Retinal pigment epithelial cell (primary cell): ENCODE data around the gene AGMO.

Experiments
- DNase-seq: peaks from one replicate; pipeline ENCODE4 v3.0.0-alpha.2; 2010; ENCODE audit warnings: low read depth
- H3K4me3 ChIP-seq: 2 replicates; pipeline ENCODE4 v1.5.1; 2011; ENCODE audit warnings: mild to moderate bottlenecking, low read length, control low read depth, moderate library complexity
- TF ChIP-seq, protein P1 (sequence below): conservative IDR thresholded peaks from 2 replicates; pipeline ENCODE4 v1.5.1; 2011; ENCODE audit warnings: low read depth, low read length, control low read depth, inconsistent platforms

AGMO gene

DNA sequence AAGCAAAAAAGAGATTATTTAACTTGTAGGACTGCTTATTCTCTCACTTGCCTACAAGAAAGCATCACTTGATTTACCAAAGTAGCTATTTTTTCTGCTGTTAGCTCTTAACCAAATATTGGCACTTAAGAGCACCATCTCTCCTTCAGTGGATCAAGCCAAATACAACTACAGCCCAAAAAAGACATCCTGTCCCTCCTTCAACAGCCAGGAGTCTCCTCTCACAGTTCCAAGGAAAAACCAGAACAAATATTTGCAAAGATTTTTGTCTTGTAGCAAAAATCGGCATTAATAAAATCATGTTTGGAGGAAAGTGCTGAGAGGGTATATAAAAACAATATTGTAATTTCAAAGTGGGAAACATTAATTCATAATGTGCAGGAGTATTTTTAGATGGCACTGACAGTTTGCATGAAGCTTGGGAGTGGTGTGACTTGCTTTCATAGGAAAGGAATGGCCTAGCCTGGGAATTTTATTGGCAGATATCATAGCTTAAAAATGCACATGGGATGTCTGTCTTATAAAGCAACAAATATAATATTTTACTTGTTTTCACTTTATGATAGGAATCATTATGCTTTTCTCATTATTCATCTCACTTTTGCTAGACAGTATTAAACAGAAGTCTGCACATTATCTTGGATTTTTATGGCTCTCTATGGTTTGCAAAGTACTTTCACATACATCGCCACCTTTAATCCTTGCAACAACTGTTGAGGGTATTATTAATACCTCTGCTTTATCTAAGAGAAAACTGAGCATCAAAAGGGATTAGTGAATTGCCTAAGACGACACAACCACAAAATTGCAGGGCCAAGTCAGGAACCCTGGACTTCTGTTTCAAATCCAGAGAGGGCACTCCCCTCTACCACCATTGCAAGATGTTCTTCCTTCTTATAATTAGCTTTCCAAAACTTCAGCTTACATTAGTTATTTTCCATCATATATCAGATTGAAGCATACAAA, 103.5 kb downstream of the AGMO start:
- H3K4me3 ChIP-seq = no peak overlapping the region
- TF ChIP-seq, protein P1, sequence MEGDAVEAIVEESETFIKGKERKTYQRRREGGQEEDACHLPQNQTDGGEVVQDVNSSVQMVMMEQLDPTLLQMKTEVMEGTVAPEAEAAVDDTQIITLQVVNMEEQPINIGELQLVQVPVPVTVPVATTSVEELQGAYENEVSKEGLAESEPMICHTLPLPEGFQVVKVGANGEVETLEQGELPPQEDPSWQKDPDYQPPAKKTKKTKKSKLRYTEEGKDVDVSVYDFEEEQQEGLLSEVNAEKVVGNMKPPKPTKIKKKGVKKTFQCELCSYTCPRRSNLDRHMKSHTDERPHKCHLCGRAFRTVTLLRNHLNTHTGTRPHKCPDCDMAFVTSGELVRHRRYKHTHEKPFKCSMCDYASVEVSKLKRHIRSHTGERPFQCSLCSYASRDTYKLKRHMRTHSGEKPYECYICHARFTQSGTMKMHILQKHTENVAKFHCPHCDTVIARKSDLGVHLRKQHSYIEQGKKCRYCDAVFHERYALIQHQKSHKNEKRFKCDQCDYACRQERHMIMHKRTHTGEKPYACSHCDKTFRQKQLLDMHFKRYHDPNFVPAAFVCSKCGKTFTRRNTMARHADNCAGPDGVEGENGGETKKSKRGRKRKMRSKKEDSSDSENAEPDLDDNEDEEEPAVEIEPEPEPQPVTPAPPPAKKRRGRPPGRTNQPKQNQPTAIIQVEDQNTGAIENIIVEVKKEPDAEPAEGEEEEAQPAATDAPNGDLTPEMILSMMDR = no peak
- DNase-seq = peak; percentile 46

DNA sequence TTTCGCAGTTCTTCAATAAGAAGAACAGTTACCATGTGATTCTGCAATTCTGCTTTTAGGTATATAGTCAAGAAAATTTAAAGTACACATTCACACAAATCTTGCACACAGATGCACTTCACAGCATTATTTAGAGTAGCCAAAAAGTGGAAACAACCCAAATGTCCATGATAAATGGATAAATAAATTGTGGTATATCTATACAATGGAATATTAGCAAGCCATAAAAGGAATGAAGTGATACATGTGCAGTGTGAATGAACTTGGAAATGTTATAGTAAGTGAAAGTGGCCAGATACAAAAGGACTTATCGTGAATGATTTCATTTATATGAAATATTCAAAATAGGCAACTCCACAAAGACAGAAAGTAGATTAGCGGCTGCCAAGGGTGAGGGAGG, 109.1 kb downstream of the AGMO start:
- H3K4me3 ChIP-seq = no peak overlapping the region
- TF ChIP-seq, protein P1 = no peak
- DNase-seq = no peak

DNA sequence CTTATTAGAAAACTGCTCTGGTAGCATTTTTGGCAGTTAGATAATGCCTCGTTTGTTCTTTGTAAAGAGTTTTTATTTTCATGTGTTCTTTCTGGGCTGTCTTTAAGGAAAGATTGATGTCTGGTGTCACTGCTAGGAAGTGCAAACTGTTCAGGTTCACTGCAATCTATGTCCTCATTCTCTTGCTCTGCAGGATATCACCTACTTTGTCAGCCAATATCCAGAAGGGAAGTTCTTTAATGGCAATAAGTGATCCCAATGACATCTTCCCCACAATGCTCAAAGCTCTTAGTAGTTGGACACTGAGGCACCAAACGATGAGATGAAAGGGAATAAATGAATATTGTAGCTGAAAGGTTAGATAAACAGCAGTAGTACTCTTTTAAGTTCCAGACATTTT, 115.1 kb downstream of the AGMO start:
- TF ChIP-seq, protein P1 = no peak
- no peak for DNase-seq
- no peak overlapping the region for H3K4me3 ChIP-seq

DNA sequence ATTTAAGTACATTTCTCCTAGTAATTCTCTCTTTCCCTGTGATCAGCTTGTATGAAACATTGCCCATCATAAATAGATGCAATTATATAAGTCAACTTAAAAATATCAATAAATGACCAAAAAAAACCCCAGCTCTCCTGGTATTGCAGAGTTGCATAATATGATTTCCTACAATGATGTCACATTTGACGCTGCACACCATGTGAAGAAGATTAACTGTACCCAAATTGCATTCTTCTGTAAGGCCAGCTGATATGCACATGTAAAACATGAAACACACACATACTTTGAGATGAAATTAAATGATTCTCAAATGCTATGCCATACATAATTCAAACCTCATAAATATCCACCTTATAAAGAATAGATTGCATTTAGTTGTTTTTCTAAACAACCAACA, 115.5 kb downstream of the AGMO start:
- no peak for DNase-seq
- no peak overlapping the region for H3K4me3 ChIP-seq
- TF ChIP-seq, protein P1 = no peak

DNA sequence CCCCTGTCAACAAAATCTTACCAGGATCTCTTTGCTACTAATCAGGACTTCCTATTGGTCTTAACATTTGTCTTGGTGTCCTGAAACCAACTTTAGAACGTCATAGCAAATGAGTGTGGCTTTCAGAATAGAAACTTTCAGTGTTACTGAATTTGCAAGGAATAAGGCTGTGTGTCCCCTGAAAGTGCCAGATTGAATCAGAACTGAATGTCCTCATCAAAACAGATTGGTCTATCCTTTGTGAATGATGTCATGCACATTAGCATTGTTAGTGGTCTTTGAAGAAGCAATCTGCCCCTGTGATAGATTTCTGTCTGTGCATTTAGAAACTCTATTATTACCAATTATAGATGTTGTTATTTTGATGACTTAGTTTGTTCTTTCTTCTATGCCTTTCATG, 119.9 kb downstream of the AGMO start:
- TF ChIP-seq, protein P1 = no peak
- no peak for DNase-seq

DNA sequence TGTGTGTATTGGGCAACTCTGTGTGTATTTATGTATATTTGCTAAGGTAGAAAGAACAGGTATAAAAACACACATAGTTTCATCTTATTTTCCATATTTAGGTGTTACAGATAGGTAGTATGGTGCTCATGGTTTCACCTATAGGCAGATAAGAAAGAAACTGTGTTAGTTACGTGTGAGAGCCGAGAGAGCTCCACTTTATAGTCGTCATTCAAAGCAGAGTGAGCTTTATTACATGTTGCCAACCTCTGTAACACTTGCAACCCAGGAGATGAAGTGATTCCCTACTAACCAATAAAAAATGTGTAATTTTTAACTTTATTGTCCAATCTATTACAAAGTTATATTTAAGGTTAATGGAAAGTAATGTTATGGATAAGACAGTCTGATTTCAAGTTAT, 121.3 kb downstream of the AGMO start:
- no peak for DNase-seq
- H3K4me3 ChIP-seq = no peak overlapping the region
- TF ChIP-seq, protein P1 = no peak

More for the DNA sequence above, 119.9 kb downstream of the AGMO start:
- H3K4me3 ChIP-seq = no peak overlapping the region

DNA sequence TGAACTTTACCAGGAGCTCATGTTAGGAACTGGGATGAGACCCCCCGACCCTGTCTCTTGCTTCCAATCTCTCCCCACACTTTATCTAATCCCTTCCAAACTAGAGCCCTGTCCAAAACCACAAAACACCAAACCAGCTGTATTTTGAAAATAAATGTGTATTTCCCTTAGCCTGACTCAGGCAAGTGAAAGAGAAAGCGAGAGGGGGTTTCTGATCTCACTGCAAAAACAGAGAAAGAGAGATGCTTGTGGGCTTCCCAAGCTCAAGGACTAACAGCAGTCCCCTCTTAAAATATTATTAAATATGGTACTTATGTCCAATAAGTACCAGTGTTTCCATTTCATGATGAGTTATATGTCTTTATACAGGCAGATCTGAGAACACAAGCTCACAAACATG, 122.0 kb downstream of the AGMO start:
- H3K4me3 ChIP-seq = no peak overlapping the region

More for the DNA sequence above, 122.0 kb downstream of the AGMO start:
- no peak for DNase-seq
- TF ChIP-seq, protein P1 = no peak
